NCI-H1417 treated with DMSO at 0.1 percent for 48 hours (cell line): ENCODE measurements around the gene SKAP1.

ENCODE experiments used
- DNase-seq: peaks from one replicate; lab custom pipeline; 2025; lab: John Stamatoyannopoulos, UW

SKAP1 gene

GRCh38 chr17:48104440-48104839, 325.6 kb downstream of the SKAP1 start:
- DNase-seq: no peak

GRCh38 chr17:48102798-48103715, 327.0 kb downstream of the SKAP1 start:
- no peak for DNase-seq

GRCh38 chr17:48102043-48102750, 327.8 kb downstream of the SKAP1 start:
- no peak for DNase-seq

- DNase-seq: peak; percentile 88
These were observed 328.8 kb downstream of the SKAP1 start, which contains the start of gene CBX1 for GRCh38 chr17:48101012-48101720. CBX1 (minus strand) TSS chr17:48101478; CDS start chr17:48077004, 24,474 bp downstream.

- DNase-seq: no peak
These were observed 329.4 kb downstream of the SKAP1 start for GRCh38 chr17:48100591-48101011.

- DNase-seq: no peak
These were observed 329.9 kb downstream of the SKAP1 start for GRCh38 chr17:48100160-48100559.

GRCh38 chr17:48095611-48096010, 334.4 kb downstream of the SKAP1 start:
- no peak for DNase-seq

GRCh38 chr17:48093341-48094045, 336.5 kb downstream of the SKAP1 start:
- DNase-seq: no peak

GRCh38 chr17:48084932-48085331, 345.1 kb downstream of the SKAP1 start:
- no peak for DNase-seq
